Measurements from ENCODE around the gene FAM168A. TPM values are rescaled to one million over a fixed set of nuclear protein-coding genes. Genes with fewer than 3 reads are reported as not detected.

Gene FAM168A
- total RNA-seq, 1 donor from 2014 or later: 52.2 TPM

DNA sequence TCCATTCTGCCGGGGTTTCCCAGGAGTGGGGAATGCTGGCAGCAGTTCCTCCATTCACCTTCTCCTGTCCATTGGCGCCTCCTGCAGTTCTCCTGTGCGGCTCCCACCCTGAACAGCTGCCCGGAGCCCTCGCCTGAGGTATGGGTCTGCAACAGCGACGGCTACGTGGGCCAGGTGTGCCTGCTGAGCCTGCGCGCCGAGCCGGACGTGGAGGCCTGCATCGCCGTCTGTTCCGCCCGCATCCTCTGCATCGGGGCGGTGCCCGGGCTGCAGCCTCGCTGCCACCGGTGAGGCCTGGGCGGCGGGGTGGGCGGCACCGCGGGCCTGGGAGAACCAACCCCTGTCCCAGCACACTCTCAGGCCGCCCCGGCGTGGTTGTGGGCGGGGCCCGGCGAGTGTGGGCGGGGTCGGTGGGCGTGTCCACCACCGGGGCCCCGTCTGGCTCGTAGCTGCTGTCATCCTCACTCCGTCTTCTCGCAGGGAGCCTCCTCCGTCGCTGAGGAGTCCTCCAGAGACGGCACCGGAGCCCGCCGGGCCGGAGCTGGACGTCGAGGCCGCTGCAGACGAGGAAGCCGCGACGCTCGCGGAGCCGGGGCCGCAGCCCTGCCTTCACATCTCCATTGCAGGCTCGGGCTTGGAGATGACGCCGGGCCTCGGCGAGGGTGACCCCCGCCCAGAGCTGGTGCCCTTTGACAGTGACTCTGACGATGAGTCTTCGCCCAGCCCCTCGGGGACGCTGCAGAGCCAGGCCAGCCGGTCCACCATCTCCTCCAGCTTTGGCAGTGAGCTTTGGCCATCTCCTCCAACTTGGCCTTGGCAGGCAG lies 235.7 kb downstream of the FAM168A start:
- no peak overlapping the region for H3K27ac Mint-ChIP-seq (ENCODE audit: unreplicated experiment)
- H3K27me3 Mint-ChIP-seq (ENCODE audit: unreplicated experiment): no peaks in the 10 kb centered on the region
- no peak for TF ChIP-seq CTCF (IDR thresholded peaks at IDR 0.05)
- no peak overlapping the region for H3K4me3 Mint-ChIP-seq (ENCODE audit: unreplicated experiment)
- peaks cover 29% of the 10 kb centered on the region for H3K36me3 Mint-ChIP-seq (ENCODE audit: unreplicated experiment)
- no peak for DNase-seq (ENCODE audit: extremely low spot score, unreplicated experiment)
- no peaks in the 10 kb centered on the region for H3K9me3 Mint-ChIP-seq (ENCODE audit: unreplicated experiment)
- no peaks in the 10 kb centered on the region for H3K4me1 Mint-ChIP-seq (ENCODE audit: unreplicated experiment)

- Mint-ChIP-seq H3K27ac (ENCODE audit: unreplicated experiment) (no peak overlapping the region), H3K36me3 (ENCODE audit: unreplicated experiment) (peaks cover 26% of the 10 kb centered on the region), H3K4me1 (ENCODE audit: unreplicated experiment) (no peaks in the 10 kb centered on the region), H3K27me3 (ENCODE audit: unreplicated experiment) (no peaks in the 10 kb centered on the region), H3K9me3 (ENCODE audit: unreplicated experiment) (no peaks in the 10 kb centered on the region), H3K4me3 (ENCODE audit: unreplicated experiment) (no peak overlapping the region)
- DNase-seq (ENCODE audit: extremely low spot score, unreplicated experiment): no peak
- no peak for TF ChIP-seq CTCF (IDR thresholded peaks at IDR 0.05)
These were observed 237.1 kb downstream of the FAM168A start for GRCh38 chr11:73360743-73361369.

- Mint-ChIP-seq H3K4me1 (ENCODE audit: unreplicated experiment) (no peaks in the 10 kb centered on the region), H3K27ac (ENCODE audit: unreplicated experiment) (no peak overlapping the region), H3K36me3 (ENCODE audit: unreplicated experiment) (peaks cover 27% of the 10 kb centered on the region), H3K4me3 (ENCODE audit: unreplicated experiment) (no peak overlapping the region), H3K27me3 (ENCODE audit: unreplicated experiment) (no peaks in the 10 kb centered on the region), H3K9me3 (ENCODE audit: unreplicated experiment) (no peaks in the 10 kb centered on the region)
- DNase-seq (ENCODE audit: extremely low spot score, unreplicated experiment): no peak
- TF ChIP-seq CTCF (IDR thresholded peaks at IDR 0.05): peak; percentile 51
These were observed 237.8 kb downstream of the FAM168A start for GRCh38 chr11:73359930-73360742.

DNA sequence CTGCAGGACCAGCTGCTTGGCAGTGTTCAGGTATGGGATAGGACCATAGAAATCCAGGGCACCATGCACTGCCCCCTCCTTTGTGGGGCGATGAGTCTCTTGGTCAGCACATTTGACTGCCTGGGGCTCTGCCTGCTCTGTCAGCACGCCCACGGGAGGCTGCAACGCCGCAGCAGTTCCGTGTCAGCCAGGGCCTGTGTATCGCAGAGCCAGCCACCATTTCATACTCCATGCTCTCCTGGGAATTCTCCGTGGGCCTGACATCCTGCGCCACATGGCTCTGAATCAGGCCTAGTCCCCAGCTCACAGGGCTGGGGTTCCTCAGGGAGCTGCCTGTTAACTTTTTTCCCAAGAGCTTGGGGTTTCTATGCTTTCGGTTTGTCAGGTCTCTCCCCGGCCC lies 238.6 kb downstream of the FAM168A start:
- Mint-ChIP-seq H3K27me3 (ENCODE audit: unreplicated experiment) (no peaks in the 10 kb centered on the region), H3K9me3 (ENCODE audit: unreplicated experiment) (no peaks in the 10 kb centered on the region), H3K27ac (ENCODE audit: unreplicated experiment) (no peak overlapping the region), H3K4me3 (ENCODE audit: unreplicated experiment) (no peak overlapping the region), H3K36me3 (ENCODE audit: unreplicated experiment) (peaks cover 27% of the 10 kb centered on the region), H3K4me1 (ENCODE audit: unreplicated experiment) (no peaks in the 10 kb centered on the region)
- no peak for TF ChIP-seq CTCF (IDR thresholded peaks at IDR 0.05)
- no peak for DNase-seq (ENCODE audit: extremely low spot score, unreplicated experiment)

DNA sequence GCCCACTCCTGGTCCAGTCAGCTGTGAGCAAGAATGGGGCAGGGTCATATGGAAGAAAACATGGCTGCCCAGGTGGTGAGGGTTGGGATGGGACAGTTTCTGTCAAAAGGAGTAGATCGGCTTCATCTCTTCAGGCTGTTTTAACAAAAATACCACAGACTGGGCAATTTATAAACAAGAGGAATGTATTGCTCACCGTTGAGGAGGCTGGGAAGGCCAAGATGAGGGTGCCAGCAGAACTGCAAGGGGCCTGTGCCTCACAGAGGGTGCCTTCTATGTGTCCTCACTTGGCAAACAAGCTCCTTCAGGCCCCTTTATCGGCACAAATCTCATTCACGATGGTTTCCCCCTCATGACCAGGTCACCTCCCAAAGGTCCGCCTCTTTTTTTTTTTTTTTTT lies 239.8 kb downstream of the FAM168A start:
- Mint-ChIP-seq H3K27ac (ENCODE audit: unreplicated experiment) (no peak overlapping the region), H3K4me1 (ENCODE audit: unreplicated experiment) (no peaks in the 10 kb centered on the region), H3K36me3 (ENCODE audit: unreplicated experiment) (peaks cover 30% of the 10 kb centered on the region), H3K9me3 (ENCODE audit: unreplicated experiment) (no peaks in the 10 kb centered on the region), H3K4me3 (ENCODE audit: unreplicated experiment) (no peak overlapping the region), H3K27me3 (ENCODE audit: unreplicated experiment) (no peaks in the 10 kb centered on the region)
- DNase-seq (ENCODE audit: extremely low spot score, unreplicated experiment): no peak
- no peak for TF ChIP-seq CTCF (IDR thresholded peaks at IDR 0.05)

Measured in osteocyte (in vitro differentiated cells).